HFFc6 (cell line): ENCODE measurements around the gene PTPRF. TPM values are rescaled to one million over a fixed set of nuclear protein-coding genes. Genes with fewer than 3 reads are reported as not detected.
A peak's percentile ranks its signal among the peaks of the same experiment; 100 is the strongest.

Experiments used
- DNase-seq: peaks from one replicate; pipeline ENCODE4 v3.0.0-alpha.2; 2018
- H3K27ac Mint-ChIP-seq: 2 replicates; pipeline ENCODE4 v1.8.0; 2020; ENCODE audit warnings: mild to moderate bottlenecking, mixed read lengths
- H3K27me3 Mint-ChIP-seq: 2 replicates; pipeline ENCODE4 v1.8.0; 2021; ENCODE audit warnings: mild to moderate bottlenecking, moderate library complexity, mixed read lengths; ENCODE audit not compliant: insufficient read depth
- H3K36me3 Mint-ChIP-seq: 2 replicates; pipeline ENCODE4 v1.8.0; 2021; ENCODE audit warnings: low read depth, mixed read lengths
- H3K4me1 Mint-ChIP-seq: 2 replicates; pipeline ENCODE4 v1.8.0; 2020; ENCODE audit warnings: low read depth, mixed read lengths
- H3K4me3 Mint-ChIP-seq: 2 replicates; pipeline ENCODE4 v1.8.0; 2020; ENCODE audit warnings: mild to moderate bottlenecking, moderate library complexity, mixed read lengths
- H3K9me3 Mint-ChIP-seq: 2 replicates; pipeline ENCODE4 v1.8.0; 2020; ENCODE audit warnings: mild to moderate bottlenecking, mixed read lengths
- total RNA-seq, 6 experiments: library from RNA; stranded (reverse); fragmentation: NEBNext Ultra II Directional; extraction: Animal tissue kit (Norgen Biotek cat#: 25700); gene quantifications; 2 replicates in 1 of 6; 3 replicates in 5 of 6; pipeline ENCODE4 v1.2.3, GENCODE V29; 2021
- TF ChIP-seq, protein P1 (sequence below): fragments of 200-600 bp; sonication (generic); IDR thresholded peaks from 2 replicates; pipeline ENCODE4 v1.5.0; 2021; ENCODE audit warnings: antibody characterized with exemption, mild to moderate bottlenecking

The PTPRF gene
- total RNA-seq, 6 experiments from 2014 or later = 94.3 to 119 (median 109) TPM

DNA sequence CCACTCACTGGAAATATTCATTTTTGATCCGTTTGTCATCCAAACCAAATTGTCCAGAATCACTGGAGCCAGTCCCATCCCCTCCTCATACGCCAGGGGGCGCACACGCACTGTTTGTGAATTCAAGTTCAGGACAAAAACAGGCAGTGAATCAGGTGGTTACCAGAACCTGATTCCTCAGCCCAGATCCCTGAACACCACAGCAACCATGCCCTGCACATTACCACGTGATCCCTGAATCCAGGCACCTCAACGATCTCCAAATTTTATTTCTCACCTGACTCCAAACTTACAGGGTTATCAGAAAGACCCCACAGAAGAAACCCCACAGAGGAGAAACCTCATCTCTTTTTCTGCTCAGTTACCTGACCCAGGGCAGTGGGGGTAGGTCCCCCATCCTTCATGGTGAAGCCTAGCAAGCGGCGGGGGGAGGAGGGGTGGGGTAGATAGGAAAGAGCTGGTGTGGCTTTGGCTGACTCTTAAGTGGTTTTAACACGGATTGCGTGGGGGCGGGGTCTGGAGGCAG is 1.4 kb upstream of the PTPRF start:
- DNase-seq = peak; percentile 81
- peak overlapping the region; percentile 59; the same call in 1 of the 2 replicates for H3K27ac Mint-ChIP-seq
- H3K9me3 Mint-ChIP-seq = no peaks in the 10 kb centered on the region
- no peaks in the 10 kb centered on the region; the same call in none of the 2 replicates for H3K27me3 Mint-ChIP-seq
- H3K4me3 Mint-ChIP-seq = peak overlapping the region; percentile 47
- peaks cover 5% of the 10 kb centered on the region for H3K36me3 Mint-ChIP-seq
- TF ChIP-seq, protein P1, sequence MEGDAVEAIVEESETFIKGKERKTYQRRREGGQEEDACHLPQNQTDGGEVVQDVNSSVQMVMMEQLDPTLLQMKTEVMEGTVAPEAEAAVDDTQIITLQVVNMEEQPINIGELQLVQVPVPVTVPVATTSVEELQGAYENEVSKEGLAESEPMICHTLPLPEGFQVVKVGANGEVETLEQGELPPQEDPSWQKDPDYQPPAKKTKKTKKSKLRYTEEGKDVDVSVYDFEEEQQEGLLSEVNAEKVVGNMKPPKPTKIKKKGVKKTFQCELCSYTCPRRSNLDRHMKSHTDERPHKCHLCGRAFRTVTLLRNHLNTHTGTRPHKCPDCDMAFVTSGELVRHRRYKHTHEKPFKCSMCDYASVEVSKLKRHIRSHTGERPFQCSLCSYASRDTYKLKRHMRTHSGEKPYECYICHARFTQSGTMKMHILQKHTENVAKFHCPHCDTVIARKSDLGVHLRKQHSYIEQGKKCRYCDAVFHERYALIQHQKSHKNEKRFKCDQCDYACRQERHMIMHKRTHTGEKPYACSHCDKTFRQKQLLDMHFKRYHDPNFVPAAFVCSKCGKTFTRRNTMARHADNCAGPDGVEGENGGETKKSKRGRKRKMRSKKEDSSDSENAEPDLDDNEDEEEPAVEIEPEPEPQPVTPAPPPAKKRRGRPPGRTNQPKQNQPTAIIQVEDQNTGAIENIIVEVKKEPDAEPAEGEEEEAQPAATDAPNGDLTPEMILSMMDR = peak; percentile 98
- peaks cover 75% of the 10 kb centered on the region for H3K4me1 Mint-ChIP-seq

DNA sequence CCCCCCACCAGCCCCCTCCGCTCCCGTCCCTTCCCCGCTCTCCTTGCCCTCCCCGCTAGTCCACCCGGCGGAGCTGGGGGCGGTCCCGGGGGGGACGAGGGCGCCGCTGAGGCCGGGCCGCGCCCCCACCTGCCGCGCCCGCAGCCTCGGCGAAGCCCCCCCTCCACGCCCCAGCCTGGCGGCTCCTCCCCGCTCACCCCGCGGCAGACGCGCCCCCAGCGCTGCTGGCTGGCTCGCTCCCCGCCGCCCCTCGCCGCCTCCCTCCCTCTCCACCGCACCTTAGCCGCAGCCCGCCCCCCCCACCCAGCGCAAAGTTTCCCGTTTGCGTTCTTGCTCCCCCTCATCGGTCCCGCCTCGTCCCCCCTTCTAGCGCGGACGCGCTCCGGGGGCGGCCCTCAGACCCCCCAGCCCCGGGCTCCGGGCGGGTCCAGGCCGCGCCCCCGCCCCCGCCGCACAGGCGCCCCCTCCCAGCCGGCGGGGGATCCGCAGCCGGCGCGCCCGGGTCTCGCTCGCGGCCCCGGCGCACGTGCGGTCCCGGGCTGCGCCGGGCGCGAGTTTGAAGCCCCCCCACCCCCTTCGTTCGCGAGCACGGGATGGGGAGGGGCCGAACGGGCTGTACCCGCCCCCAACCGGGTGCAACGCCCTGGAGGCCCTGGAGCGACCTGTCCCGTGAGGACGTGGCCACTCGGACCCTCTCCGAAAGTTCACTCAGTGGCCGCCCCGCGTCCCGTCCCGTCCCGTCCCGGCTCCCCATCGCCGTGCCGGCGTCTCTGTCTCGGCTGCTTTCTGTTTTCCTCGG is 623 bp downstream of the PTPRF start:
- TF ChIP-seq, protein P1 = no peak
- Mint-ChIP-seq H3K27me3 (no peaks in the 10 kb centered on the region; the same call in none of the 2 replicates), H3K4me1 (peaks cover 56% of the 10 kb centered on the region), H3K9me3 (no peaks in the 10 kb centered on the region), H3K36me3 (no peaks in the 10 kb centered on the region), H3K4me3 (peak overlapping the region; percentile 99), H3K27ac (peak overlapping the region; percentile 92)
- DNase-seq = no peak

DNA sequence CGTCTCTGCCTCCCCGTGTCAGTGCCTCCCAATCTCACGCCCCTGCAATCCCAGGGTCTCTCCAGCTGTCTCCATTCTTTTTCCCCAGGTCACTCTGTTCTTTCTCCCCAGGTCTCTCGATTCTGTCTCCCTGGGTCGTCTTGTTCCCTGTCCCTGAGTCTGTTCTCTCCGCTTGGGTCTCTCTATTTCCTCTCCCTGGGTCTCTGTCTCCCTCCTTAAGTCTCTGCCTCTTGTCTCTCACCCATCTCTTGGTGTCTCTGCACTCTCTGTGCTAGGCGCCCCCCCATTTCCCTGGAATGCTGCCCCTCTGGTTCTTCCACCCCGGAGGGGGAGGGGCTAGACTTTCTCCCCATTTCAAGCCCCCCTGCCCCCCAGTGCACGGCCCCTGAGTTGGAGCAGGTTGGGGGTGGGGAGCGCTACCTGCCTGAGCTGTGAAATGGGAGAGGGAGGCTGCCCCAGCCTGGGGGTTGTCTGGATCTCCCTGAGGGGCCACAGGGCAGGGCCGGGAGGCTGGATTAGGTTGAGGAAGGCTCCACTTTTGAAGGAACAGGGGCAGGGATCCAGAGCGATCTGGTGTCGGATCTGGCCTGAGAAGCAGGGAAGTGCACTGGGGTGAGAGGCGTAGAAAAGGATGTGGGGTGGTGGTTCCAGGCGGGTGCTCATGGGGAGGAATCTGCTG is 1.4 kb downstream of the PTPRF start:
- H3K27ac Mint-ChIP-seq = peak overlapping the region; percentile 92
- TF ChIP-seq, protein P1 = no peak
- no peaks in the 10 kb centered on the region for H3K36me3 Mint-ChIP-seq
- H3K4me1 Mint-ChIP-seq = peaks cover 52% of the 10 kb centered on the region
- no peak for DNase-seq
- peak overlapping the region; percentile 99 for H3K4me3 Mint-ChIP-seq
- no peaks in the 10 kb centered on the region; the same call in none of the 2 replicates for H3K27me3 Mint-ChIP-seq
- no peaks in the 10 kb centered on the region for H3K9me3 Mint-ChIP-seq

DNA sequence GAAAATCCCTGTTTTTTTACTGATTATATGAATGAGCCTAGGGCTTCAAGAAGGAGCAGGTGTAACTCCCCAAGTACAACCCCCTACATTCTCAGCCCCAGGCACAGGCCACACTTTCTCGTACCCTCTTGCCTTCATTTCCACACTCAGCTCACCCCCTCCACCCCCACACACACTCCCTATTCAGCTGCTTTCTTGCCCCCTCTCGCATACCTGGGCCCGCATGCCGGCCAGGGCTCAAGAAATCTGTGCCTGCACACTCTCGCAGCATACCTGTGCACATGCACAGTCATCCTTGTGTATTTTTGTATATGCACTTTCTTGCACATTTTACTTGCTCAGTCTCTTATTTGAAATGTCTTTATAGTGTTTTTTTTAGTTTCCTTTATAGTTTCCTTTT is 2.0 kb downstream of the PTPRF start:
- Mint-ChIP-seq H3K27ac (peak overlapping the region; percentile 92), H3K27me3 (no peaks in the 10 kb centered on the region; the same call in none of the 2 replicates), H3K4me1 (peaks cover 59% of the 10 kb centered on the region), H3K4me3 (peak overlapping the region; percentile 99), H3K36me3 (0 out of 2 replicates have a peak, but pooled peaks cover 4% of the 10 kb centered on the region), H3K9me3 (no peaks in the 10 kb centered on the region)
- TF ChIP-seq, protein P1 = no peak
- no peak for DNase-seq

DNA sequence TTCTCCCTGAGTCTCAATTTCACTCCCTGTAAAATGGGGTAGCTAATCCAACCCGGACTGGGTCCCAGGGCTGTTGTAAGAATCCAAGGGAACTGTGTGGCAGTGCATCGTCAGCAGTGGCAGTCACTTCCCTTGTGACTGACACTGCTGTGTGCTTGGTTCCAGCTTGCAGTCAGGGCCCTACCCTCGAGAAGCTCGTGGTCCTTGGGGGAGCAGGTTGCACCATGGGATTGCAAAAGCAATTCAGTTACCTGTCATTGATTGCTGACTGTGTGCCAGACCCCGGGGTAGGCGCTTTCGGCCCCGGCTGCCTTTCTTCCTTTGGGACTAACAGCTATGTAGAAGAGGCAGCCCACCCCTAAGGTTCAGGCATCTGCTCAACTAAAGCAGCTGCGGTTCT is 2.9 kb downstream of the PTPRF start:
- DNase-seq = no peak
- H3K27me3 Mint-ChIP-seq = no peaks in the 10 kb centered on the region; the same call in none of the 2 replicates
- H3K27ac Mint-ChIP-seq = no peak overlapping the region
- 0 out of 2 replicates have a peak, but pooled peaks cover 6% of the 10 kb centered on the region for H3K36me3 Mint-ChIP-seq
- TF ChIP-seq, protein P1 = no peak
- H3K4me1 Mint-ChIP-seq = peaks cover 56% of the 10 kb centered on the region
- no peak overlapping the region for H3K4me3 Mint-ChIP-seq
- H3K9me3 Mint-ChIP-seq = no peaks in the 10 kb centered on the region
